Thymus (tissue), 11 donors: Measurements from ENCODE around the gene SELE. TPM values are rescaled to one million over a fixed set of nuclear protein-coding genes. Genes with fewer than 3 reads are reported as not detected.

ENCODE experiments used
- DNase-seq, 9 donors: peaks; one replicate each; pipeline ENCODE4 v3.0.0-alpha.2; 2013; ENCODE audit warnings: low spot score in 9 of 9, low read depth in 6 of 9, missing footprints in 1 of 9
- H3K27ac ChIP-seq, 2 donors: one replicate each; pipeline ENCODE4 v1.5.1; 2013; ENCODE audit warnings: control low read depth in 1 of 2, low read depth in 1 of 2, low read length in 1 of 2, mild to moderate bottlenecking in 1 of 2, moderate library complexity in 1 of 2
- H3K27me3 ChIP-seq, 2 donors: one replicate each; pipeline ENCODE4 v1.5.1; 2013; ENCODE audit warnings: low read length in 1 of 2; ENCODE audit not compliant: control insufficient read depth in 2 of 2, insufficient read depth in 1 of 2
- H3K36me3 ChIP-seq, 2 donors: one replicate each; pipeline ENCODE4 v1.5.1; 2013; ENCODE audit warnings: low read length in 1 of 2, mild to moderate bottlenecking in 1 of 2, moderate library complexity in 1 of 2; ENCODE audit not compliant: control insufficient read depth in 2 of 2, insufficient read depth in 2 of 2
- H3K4me1 ChIP-seq, 2 donors: one replicate each; pipeline ENCODE4 v1.5.1; 2013; ENCODE audit warnings: low read length in 2 of 2; ENCODE audit not compliant: control insufficient read depth in 2 of 2, insufficient read depth in 2 of 2
- H3K4me3 ChIP-seq, 2 donors: one replicate each; pipeline ENCODE4 v1.5.1; 2013; ENCODE audit warnings: low read length in 2 of 2, control low read depth in 1 of 2, mild to moderate bottlenecking in 1 of 2
- H3K9me3 ChIP-seq, 2 donors: one replicate each; pipeline ENCODE4 v1.5.1; 2013; ENCODE audit warnings: low read length in 1 of 2, mild to moderate bottlenecking in 1 of 2; ENCODE audit not compliant: control insufficient read depth in 2 of 2, insufficient read depth in 1 of 2
- WGBS: extraction: QIAGEN DNeasy Blood & Tissue Kit; methylation state at CpG from one replicate; pipeline ENCODE4 v1.1.7; 2013; 5-methylcytosine and 5-hydroxymethylcytosine counted together
- polyA plus RNA-seq: library from polyadenylated mRNA; stranded (reverse); fragments of 200-250 nt; gene quantifications from one replicate; pipeline ENCODE4 v1.2.3, GENCODE V29; 2013
- total RNA-seq: library from RNA; stranded (reverse); fragments of 120-200 nt; gene quantifications from one replicate; pipeline ENCODE4 v1.2.4, GENCODE V29; 2013
- donor health status: healthy.

Gene SELE
- total and polyA plus RNA-seq, 2 donors = 1.5 to 2.8 TPM

DNA sequence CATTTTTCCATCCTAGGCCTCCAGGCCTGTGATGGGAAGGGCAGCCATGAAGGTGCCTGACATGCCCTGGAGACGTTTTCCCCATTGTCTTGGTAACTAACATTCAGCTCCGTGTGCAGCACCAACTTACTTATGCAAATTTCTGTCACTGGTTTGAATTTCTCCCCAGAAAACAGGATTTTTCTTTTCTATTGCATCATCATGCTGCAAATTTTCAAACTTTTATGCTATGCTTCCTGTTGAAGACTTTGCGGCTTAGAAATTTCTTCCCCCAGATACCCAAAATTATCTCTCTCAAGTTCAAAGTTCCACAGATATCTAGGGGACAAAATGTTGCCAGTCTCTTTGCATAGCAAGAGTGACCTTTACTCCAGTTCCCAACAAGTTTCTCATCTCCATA, 25.2 kb upstream of the SELE start:
- DNase-seq = no peak

DNA sequence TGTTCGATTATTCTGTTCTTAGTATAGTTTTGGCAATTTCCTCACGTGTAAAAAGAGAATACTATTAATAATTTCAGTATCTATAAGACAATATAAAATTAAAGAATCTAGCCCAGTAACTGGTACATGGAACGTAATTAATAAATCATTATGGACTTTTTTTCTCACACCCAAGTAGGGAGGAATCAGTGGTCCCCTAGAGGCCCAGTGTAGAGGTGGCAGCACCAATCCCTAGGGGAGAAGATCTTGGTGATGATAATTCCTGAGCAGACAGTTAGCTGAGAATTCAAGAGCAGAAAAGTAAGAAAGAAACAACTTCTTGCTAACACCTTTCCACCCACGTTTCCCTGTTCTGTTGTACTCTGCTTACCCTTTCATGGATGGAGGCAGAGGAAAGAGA, 19.7 kb upstream of the SELE start:
- Histone ChIP-seq H3K36me3 (no peaks in the 10 kb centered on the region), H3K9me3 (peaks cover 0 to 1% of the 10 kb centered on the region in 2 donors), H3K27ac (no peak overlapping the region), H3K4me1 (no peaks in the 10 kb centered on the region), H3K4me3 (no peak overlapping the region), H3K27me3 (no peaks in the 10 kb centered on the region)
- WGBS = 93% methylated on average over 4 of the region's 4 CpGs
- DNase-seq = no peak

More for the DNA sequence above, 25.2 kb upstream of the SELE start:
- Histone ChIP-seq H3K27ac (no peak overlapping the region), H3K9me3 (peaks cover 0 to 6% of the 10 kb centered on the region in 2 donors), H3K36me3 (no peaks in the 10 kb centered on the region), H3K4me3 (no peak overlapping the region), H3K4me1 (no peaks in the 10 kb centered on the region), H3K27me3 (no peaks in the 10 kb centered on the region)
- 97% methylated on average over 3 of the region's 3 CpGs for WGBS

DNA sequence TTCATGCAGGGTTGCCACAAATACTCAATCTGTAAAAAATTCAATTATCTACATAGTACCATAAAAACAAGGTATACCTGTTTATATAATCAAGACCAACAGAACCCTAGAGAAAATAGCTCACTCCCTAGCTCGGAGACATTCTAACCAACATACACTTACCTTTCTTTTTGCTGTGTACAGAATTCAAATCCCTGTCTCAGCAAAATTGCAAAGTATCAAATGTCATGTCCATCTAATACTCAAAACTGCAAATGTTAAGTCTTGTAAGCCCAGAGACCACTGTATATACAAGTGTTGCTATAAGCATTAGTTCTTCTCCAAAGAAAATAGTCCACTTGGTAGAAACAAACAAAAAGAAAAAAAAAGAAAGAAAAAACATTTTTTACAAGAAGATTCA, 16.2 kb upstream of the SELE start:
- H3K4me1 ChIP-seq = no peaks in the 10 kb centered on the region
- H3K27ac ChIP-seq = no peak overlapping the region
- no peaks in the 10 kb centered on the region for H3K27me3 ChIP-seq
- WGBS = 90% methylated on average over 1 of the region's 1 CpG
- no peaks in the 10 kb centered on the region for H3K36me3 ChIP-seq
- DNase-seq = no peak
- H3K9me3 ChIP-seq = no peaks in the 10 kb centered on the region
- H3K4me3 ChIP-seq = no peak overlapping the region

DNA sequence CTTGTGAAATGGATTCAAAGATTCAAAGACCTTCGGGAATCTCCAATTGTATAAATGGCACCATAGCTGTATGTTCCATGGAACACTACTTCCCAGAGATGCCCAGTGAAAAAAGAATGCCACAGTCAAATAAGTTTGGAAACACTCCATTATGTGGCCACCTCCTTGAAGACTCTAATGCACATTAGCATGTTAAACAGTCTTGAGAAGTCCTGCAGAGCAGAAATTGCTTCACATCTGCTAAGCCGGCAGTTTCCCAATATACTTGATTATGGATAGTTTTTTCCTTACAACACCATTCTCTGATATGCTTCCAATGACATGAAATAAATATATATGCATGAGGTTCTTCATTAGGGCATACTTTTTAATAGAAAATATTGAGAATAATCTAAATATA, 12.7 kb upstream of the SELE start:
- Histone ChIP-seq H3K36me3 (no peaks in the 10 kb centered on the region), H3K4me1 (no peaks in the 10 kb centered on the region), H3K4me3 (no peak overlapping the region), H3K27ac (no peak overlapping the region), H3K9me3 (no peaks in the 10 kb centered on the region), H3K27me3 (no peaks in the 10 kb centered on the region)
- no peak for DNase-seq
- over 99% methylated on average over 2 of the region's 2 CpGs for WGBS

DNA sequence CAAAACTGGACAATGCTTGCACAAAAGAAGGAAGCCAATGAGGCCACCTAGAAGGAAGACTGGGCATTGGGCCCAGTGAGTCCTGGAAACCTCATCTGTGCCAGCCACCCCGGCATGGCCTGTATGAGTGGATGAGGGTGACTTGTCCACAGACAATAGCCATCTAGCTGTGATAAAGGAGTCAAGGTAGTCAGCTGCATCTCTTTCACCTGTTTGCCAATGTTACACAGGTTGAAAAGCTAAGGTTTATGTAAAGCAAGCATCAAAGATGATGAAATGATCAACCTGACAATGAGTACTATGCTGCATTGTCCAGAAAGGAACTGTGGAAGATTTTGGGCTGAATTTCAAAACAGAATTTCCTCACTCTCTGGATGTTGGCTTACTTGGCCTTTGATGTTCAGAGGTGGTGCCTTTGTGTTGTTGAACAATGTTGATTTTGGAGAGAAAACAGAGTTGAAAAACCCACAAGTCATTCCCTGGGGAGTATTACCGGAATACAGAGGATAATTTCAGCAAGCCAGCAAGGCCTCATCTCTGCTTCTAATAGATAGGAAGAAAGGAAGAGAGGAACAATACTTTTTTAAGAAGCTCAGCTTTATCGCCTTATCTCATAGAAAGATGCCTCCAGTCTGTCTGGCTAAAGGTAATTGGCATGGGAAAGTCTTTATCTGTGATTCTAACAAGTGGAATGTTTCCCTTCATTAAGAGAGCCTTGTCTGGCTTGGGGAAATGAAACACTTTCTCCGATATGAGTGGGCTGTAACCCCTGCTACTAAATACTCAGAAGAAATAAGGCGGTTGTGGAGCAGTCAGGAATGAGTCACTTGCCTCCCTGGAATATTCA, 11.4 kb upstream of the SELE start:
- Histone ChIP-seq H3K4me1 (no peaks in the 10 kb centered on the region), H3K36me3 (no peaks in the 10 kb centered on the region), H3K9me3 (no peaks in the 10 kb centered on the region), H3K4me3 (no peak overlapping the region), H3K27ac (no peak overlapping the region), H3K27me3 (no peaks in the 10 kb centered on the region)
- no peak for DNase-seq
- WGBS = 95% methylated on average over 5 of the region's 5 CpGs

DNA sequence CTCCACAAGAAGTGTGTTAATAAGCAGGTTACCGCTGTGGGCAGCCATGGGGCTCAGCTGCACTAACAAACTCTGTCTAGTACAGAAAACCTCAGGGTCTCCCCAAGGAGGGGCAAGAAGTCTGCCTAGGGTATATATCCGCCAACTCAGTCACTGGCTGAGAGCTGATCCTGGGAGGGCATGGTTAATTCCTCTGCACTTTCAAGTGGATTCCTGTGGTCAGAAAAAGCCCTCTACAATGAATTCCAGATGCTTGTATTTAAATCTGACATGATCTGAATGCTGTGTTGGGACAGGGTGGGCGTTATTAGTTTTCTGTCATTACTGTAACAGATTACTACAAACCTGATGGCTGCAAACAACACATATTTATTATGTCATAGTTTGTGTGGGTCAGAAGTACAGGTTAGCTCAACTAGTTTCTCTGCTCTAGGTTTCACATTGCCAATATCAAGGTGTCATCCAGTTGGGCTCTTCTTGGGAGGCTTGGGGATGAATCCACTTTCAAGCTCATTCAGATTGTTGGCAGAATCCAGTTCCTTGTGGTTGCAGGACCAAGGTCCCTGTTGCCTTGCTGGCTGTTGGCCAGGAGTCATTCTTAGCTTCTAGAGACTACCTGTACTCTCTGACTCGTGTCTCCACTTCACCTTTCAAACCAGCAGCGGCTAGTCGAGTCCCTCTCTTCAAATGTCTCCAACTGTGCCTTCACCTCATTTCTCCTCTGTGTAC, 8.0 kb upstream of the SELE start:
- Histone ChIP-seq H3K36me3 (no peaks in the 10 kb centered on the region), H3K4me3 (no peak overlapping the region), H3K4me1 (no peaks in the 10 kb centered on the region), H3K27me3 (no peaks in the 10 kb centered on the region), H3K27ac (no peak overlapping the region), H3K9me3 (no peaks in the 10 kb centered on the region)
- 95% methylated on average over 6 of the region's 6 CpGs for WGBS
- no peak for DNase-seq

DNA sequence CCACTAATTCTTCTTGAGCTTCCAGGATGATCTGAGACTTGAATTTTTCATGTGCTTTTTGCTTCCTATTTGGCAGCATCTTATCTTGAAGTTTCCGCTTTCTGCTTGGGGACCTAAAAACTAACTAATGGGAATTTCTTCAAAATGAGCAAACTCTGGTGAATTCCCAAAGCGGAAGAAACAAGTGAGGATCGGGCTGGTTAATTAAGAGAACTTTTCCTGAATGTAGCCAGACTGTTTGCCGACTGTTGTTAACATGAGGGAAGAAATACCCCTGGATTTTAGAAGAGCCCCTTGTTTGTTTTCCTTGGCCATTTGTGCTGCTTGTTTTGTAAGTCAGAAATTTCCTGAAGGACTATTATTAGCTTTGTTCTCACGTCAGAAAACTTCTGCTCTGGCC, 6.1 kb upstream of the SELE start:
- Histone ChIP-seq H3K27me3 (no peaks in the 10 kb centered on the region), H3K9me3 (no peaks in the 10 kb centered on the region), H3K27ac (no peak overlapping the region), H3K36me3 (no peaks in the 10 kb centered on the region), H3K4me1 (no peaks in the 10 kb centered on the region), H3K4me3 (no peak overlapping the region)
- WGBS = 86% methylated on average over 5 of the region's 5 CpGs
- no peak for DNase-seq

DNA sequence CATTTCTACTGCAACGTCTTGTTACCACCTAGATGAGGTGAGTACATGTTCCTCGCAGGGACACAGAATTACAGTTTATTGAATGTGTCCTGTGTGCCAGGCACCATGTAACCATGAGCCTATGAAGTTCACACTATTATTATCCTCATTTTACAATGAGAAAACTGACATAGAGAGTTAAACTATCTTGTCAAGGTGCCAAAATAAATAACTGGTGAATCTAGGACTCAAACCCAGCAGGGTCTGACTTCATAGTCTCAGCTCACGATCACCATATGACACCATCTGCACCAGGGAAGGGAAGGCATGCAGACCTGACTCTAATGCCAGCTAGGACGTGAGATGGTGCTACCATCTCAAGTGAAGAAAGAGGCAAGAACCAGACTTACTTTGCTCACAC, 2.4 kb downstream of the SELE start:
- DNase-seq = no peak
- no peaks in the 10 kb centered on the region for H3K4me1 ChIP-seq
- no peaks in the 10 kb centered on the region for H3K36me3 ChIP-seq
- H3K9me3 ChIP-seq = no peaks in the 10 kb centered on the region
- no peak overlapping the region for H3K4me3 ChIP-seq
- H3K27ac ChIP-seq = no peak overlapping the region
- H3K27me3 ChIP-seq = no peaks in the 10 kb centered on the region
- 94% methylated on average over 4 of the region's 4 CpGs for WGBS

DNA sequence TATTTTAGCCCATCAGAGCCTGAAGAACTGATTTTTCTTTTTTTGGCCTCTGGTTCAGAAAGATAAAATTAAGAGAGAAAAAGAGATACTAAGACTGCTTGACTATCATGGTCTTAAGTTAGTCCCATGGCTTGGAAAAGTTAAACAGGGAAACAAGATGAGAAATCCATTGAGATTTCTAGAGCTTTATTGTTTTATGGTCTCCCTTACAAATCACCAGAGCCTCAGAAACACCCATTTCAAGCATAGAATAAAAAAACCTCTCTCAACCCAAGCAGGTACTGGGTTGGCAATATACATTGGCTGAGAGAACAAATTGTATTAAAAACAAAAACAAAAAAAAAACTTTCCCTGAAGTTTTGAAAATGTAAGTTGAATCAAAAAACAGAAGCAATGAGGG, 3.9 kb downstream of the SELE start:
- H3K4me1 ChIP-seq = no peaks in the 10 kb centered on the region
- DNase-seq = no peak
- no peaks in the 10 kb centered on the region for H3K36me3 ChIP-seq
- no peaks in the 10 kb centered on the region for H3K9me3 ChIP-seq
- no peaks in the 10 kb centered on the region for H3K27me3 ChIP-seq
- H3K27ac ChIP-seq = no peak overlapping the region
- no peak overlapping the region for H3K4me3 ChIP-seq
